H1 (cell line): ENCODE results near the gene PHTF1. TPM values are rescaled to one million over a fixed set of nuclear protein-coding genes. Genes with fewer than 3 reads are reported as not detected.

Source experiments
- HDAC6 ChIP-seq: IDR thresholded peaks from one replicate; pipeline ENCODE4 v1.7.1; 2012; ENCODE audit warnings: low read depth, mild to moderate bottlenecking, inconsistent platforms, low read length, moderate library complexity
- KDM5A ChIP-seq: fragments of 200-600 bp; IDR thresholded peaks from 2 replicates; pipeline ENCODE4 v1.7.1; 2012; ENCODE audit warnings: mild to moderate bottlenecking, low read length, inconsistent platforms, mixed read lengths
- NRF1 ChIP-seq: IDR thresholded peaks from 2 replicates; pipeline ENCODE4 v1.6.1; 2011; ENCODE audit warnings: mild to moderate bottlenecking, low read depth, low read length, improper control_type of control experiment
- ZNF274 ChIP-seq: IDR thresholded peaks from 2 replicates; pipeline ENCODE4 v1.7.0; 2012; ENCODE audit warnings: low read length, borderline replicate concordance; ENCODE audit errors: extremely low read depth
- polyA plus RNA-seq, 7 experiments: library from polyadenylated mRNA; depleted of rRNA in 3 of 7; stranded (reverse) in 5 of 7; unstranded in 2 of 7; fragments of >200 nt in 5 of 7; fragments of 200-250 nt in 2 of 7; gene quantifications; 1 replicate in 5 of 7; 2 replicates in 1 of 7; 4 replicates in 1 of 7; pipeline versions ENCODE4 v1.2.1 to v1.2.3, GENCODE V29; 2011 to 2013; ENCODE audit warnings: missing spikeins in 2 of 7, mixed read lengths in 2 of 7
- total RNA-seq: library from RNA; stranded (reverse); fragmentation: NEBNext Ultra II Directional; extraction: Animal tissue kit (Norgen Biotek cat#: 25700); gene quantifications from 2 replicates; pipeline ENCODE4 v1.2.1, GENCODE V29; 2021

The PHTF1 gene
- total and polyA plus RNA-seq, 2 of the 8 experiments (the other 6 are each of a cell fraction or from before 2014, with no cell fraction given): 9.1 to 26.9 TPM

DNA sequence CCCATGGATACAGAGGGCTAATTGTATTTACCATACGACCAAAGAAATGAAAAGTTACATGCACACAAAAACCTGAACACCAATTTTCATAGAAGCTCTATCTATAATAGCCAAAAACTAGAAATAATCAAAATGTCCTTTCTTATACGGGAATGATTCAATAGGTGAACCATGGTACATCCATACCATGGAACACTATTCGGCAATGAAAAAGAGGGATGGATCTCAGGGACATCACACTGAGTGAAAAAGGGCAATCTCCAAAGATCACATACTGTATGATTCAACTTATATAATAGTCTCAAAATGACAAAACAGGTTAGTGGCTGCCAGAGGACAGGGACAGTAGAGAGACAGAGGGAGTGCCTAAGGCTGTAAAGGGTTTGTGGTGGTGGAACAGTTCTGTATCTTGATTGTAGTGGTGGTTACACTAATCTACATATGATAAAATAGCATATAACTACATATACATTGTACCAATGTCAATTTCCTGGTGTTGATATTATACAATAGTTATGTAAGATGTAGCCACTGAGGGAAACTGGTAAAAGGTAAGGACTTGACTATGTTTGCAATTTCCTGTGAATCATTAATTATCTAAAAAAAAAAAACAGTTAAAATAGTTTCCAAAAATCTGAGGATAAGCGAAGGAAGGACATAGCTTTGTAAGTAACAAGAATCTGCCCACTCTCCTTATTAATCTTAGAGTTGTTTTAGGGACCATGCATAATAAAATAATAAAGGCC, 49.3 kb upstream of the PHTF1 start (continued):
- TF ChIP-seq NRF1: no peak
- TF ChIP-seq KDM5A: no peak
- no peak for TF ChIP-seq HDAC6
- TF ChIP-seq ZNF274: no peak
